ENCODE data around the gene LRP5.

LRP5 gene

GRCh38 chr11:68329536-68329935, 17.1 kb downstream of the LRP5 start:
- no peak for TF ChIP-seq FOXP2 (optimal IDR thresholded peaks at IDR 0.05; ENCODE audit: borderline replicate concordance, extremely low read depth, extremely low read length, insufficient read depth)
- no peak for TF ChIP-seq POLR2AphosphoS5 (IDR thresholded peaks at IDR 0.05; ENCODE audit: low read depth, low read length)
- TF ChIP-seq REST (IDR thresholded peaks at IDR 0.05; ENCODE audit: insufficient read depth in 1 of 2, low read depth in 2 of 2, low read length in 2 of 2), result no peak
- TF ChIP-seq TAF1 (IDR thresholded peaks at IDR 0.05; ENCODE audit: borderline replicate concordance, insufficient read depth, low read length), result no peak
- no peak for TF ChIP-seq SIN3A (IDR thresholded peaks at IDR 0.05; ENCODE audit: borderline replicate concordance, insufficient read depth, low read length)

DNA sequence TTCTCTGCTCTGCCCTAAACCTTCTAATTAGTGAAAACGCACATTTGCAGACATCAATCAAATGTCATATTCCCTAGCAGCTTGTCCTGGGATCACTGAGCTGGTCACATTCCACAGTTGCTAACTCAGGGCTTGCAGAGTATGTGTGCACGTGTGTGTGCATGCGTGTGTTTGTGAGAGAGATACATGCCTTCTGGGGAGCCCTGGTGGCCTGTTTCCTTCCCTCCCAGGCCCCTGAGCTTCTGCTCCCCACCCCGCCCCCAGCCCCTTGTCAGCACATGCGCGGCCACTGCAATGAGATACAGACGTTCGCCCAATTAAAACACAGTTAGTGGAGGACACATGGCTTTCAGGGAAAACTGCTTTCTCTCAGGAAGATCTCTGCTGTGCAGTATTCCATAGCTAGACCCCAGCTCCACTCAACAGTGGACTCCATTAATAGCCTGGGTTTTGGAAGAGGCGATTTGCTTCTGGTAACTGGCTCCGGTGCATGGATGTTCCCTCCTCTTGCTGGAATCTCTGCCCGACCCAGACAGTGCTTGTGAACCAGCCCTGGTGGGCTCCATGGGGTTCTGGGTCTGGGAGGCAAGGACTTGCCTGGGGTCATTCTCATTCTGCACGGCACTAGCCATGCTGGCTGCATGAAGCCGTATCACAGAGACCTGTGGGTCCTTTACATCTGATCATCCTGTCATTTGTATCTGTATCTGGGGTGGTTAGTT, 17.7 kb downstream of the LRP5 start:
- TF ChIP-seq POLR2AphosphoS5 (IDR thresholded peaks at IDR 0.05; ENCODE audit: low read depth, low read length) (no peak), REST (IDR thresholded peaks at IDR 0.05; ENCODE audit: insufficient read depth in 1 of 2, low read depth in 2 of 2, low read length in 2 of 2) (no peak), SIN3A (IDR thresholded peaks at IDR 0.05; ENCODE audit: borderline replicate concordance, insufficient read depth, low read length) (no peak), TAF1 (IDR thresholded peaks at IDR 0.05; ENCODE audit: borderline replicate concordance, insufficient read depth, low read length) (no peak), FOXP2 (optimal IDR thresholded peaks at IDR 0.05; ENCODE audit: borderline replicate concordance, extremely low read depth, extremely low read length, insufficient read depth) (no peak)

DNA sequence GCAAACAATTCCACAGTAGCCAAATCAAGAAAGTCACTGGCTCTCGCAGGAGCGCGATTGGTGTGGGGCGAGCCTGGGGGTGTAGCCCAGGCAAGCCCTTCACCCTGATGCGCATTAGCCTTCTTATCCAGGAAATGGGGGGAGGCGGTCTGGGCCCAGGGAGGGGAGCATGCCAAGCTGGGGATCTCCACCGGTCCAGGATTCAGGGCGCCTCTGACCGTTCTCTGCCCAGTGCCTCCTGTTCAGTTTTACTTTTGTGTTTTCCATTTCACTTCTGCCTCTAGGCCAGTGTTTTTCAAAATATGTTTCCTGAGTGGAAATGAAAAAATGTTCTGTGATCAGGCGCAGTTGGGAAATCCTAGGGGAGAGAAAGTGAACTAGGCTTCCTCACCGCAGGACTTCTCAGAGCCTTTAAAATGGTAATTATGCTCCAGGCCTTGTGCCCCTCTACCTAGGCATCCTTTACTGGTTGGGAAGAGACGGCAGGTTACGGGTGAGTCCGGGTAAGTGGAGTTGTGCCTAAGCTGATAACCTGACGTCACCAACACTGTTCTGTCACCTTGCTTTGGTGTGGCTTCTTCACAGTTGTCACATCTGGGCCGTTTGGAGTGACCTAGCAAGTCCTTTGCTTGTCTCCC, 18.4 kb downstream of the LRP5 start:
- TF ChIP-seq TAF1 (IDR thresholded peaks at IDR 0.05; ENCODE audit: borderline replicate concordance, insufficient read depth, low read length), result no peak
- TF ChIP-seq REST (IDR thresholded peaks at IDR 0.05; ENCODE audit: insufficient read depth in 1 of 2, low read depth in 2 of 2, low read length in 2 of 2), result no peak
- TF ChIP-seq FOXP2 (optimal IDR thresholded peaks at IDR 0.05; ENCODE audit: borderline replicate concordance, extremely low read depth, extremely low read length, insufficient read depth), result no peak
- TF ChIP-seq SIN3A (IDR thresholded peaks at IDR 0.05; ENCODE audit: borderline replicate concordance, insufficient read depth, low read length), result no peak
- TF ChIP-seq POLR2AphosphoS5 (IDR thresholded peaks at IDR 0.05; ENCODE audit: low read depth, low read length), result no peak

GRCh38 chr11:68331338-68331947, 19.1 kb downstream of the LRP5 start:
- TF ChIP-seq POLR2AphosphoS5 (IDR thresholded peaks at IDR 0.05; ENCODE audit: low read depth, low read length), result no peak
- TF ChIP-seq REST (IDR thresholded peaks at IDR 0.05; ENCODE audit: insufficient read depth in 1 of 2, low read depth in 2 of 2, low read length in 2 of 2), result no peak
- no peak for TF ChIP-seq SIN3A (IDR thresholded peaks at IDR 0.05; ENCODE audit: borderline replicate concordance, insufficient read depth, low read length)
- TF ChIP-seq FOXP2 (optimal IDR thresholded peaks at IDR 0.05; ENCODE audit: borderline replicate concordance, extremely low read depth, extremely low read length, insufficient read depth), result no peak
- no peak for TF ChIP-seq TAF1 (IDR thresholded peaks at IDR 0.05; ENCODE audit: borderline replicate concordance, insufficient read depth, low read length)
